ENCODE results near the gene ZSCAN26.

DNA sequence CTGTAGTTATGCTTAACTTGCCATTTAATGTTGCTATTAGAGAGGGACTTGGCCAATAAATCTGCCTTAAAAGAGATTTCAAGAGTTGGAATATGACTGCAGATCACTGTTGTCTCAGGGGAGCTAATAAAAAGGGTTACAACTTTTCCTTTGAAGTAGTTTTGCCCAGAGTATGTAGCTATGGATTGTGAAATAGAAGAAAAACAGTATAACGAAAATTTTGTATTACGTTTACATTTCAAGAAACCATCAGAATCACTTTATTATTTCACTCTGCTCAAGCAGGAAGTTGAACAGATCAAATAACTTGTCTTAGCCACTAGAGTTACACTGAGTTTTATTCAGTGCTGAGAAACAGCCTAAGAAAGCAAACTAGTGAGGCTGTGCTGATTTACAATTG lies 3.0 kb upstream of the ZSCAN26 start:
- TF ChIP-seq, protein P1, sequence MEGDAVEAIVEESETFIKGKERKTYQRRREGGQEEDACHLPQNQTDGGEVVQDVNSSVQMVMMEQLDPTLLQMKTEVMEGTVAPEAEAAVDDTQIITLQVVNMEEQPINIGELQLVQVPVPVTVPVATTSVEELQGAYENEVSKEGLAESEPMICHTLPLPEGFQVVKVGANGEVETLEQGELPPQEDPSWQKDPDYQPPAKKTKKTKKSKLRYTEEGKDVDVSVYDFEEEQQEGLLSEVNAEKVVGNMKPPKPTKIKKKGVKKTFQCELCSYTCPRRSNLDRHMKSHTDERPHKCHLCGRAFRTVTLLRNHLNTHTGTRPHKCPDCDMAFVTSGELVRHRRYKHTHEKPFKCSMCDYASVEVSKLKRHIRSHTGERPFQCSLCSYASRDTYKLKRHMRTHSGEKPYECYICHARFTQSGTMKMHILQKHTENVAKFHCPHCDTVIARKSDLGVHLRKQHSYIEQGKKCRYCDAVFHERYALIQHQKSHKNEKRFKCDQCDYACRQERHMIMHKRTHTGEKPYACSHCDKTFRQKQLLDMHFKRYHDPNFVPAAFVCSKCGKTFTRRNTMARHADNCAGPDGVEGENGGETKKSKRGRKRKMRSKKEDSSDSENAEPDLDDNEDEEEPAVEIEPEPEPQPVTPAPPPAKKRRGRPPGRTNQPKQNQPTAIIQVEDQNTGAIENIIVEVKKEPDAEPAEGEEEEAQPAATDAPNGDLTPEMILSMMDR (conservative IDR thresholded peaks at IDR 0.05; ENCODE audit: low read length), result no peak
- no peak for TF ChIP-seq EZH2phosphoT487 (IDR thresholded peaks at IDR 0.05; ENCODE audit: borderline replicate concordance)
